K562 (cell line): ENCODE measurements around the gene LUZP4.

ENCODE experiments used
- ETV5 ChIP-seq: sonication (generic); formaldehyde crosslinking; IDR thresholded peaks from 2 replicates; pipeline ENCODE4 v1.4.0; 2020; ENCODE audit warnings: low read depth, mild to moderate bottlenecking, missing genetic modification reagents
- FOXP1 ChIP-seq: sonication (generic); formaldehyde crosslinking; IDR thresholded peaks from 2 replicates; pipeline ENCODE4 v1.8.0; 2022; ENCODE audit warnings: mild to moderate bottlenecking, missing genetic modification reagents
- HOXB6 ChIP-seq: fragments of 250-450 bp; sonication (Bioruptor Pico); IDR thresholded peaks from 2 replicates; pipeline ENCODE4 v1.5.1; 2022; ENCODE audit warnings: mild to moderate bottlenecking, borderline replicate concordance
- ID3 ChIP-seq, 2 experiments: fragments of 250-450 bp in 1 of 2; fragments of 450-650 bp in 1 of 2; sonication (Bioruptor Pico) in 1 of 2; IDR thresholded peaks; 2 replicates each; pipeline versions ENCODE4 v1.6.1 to v1.8.0; 2016 to 2021; ENCODE audit warnings: mild to moderate bottlenecking in 2 of 2, moderate library complexity in 2 of 2, missing compliant biosample characterization in 1 of 2, missing genetic modification characterization in 1 of 2
- KDM1A ChIP-seq, 2 experiments: fragments of 450-650 bp; IDR thresholded peaks; 2 replicates each; pipeline ENCODE4 v1.6.1; 2016; ENCODE audit warnings: mild to moderate bottlenecking in 2 of 2
- MTF1 ChIP-seq: fragments of 250-450 bp; sonication (Bioruptor Pico); IDR thresholded peaks from 2 replicates; pipeline ENCODE4 v1.9.0; 2021; ENCODE audit warnings: moderate library complexity, mild to moderate bottlenecking, inconsistent platforms, borderline replicate concordance
- PRPF4 ChIP-seq: fragments of 200-400 bp; formaldehyde crosslinking; IDR thresholded peaks from one replicate; pipeline ENCODE4 v1.6.1; 2017; ENCODE audit warnings: low read length, low read depth, mild to moderate bottlenecking; ENCODE audit not compliant: insufficient read depth, poor library complexity, severe bottlenecking
- TBP ChIP-seq: optimal IDR thresholded peaks from 2 replicates; pipeline ENCODE3; 2011; ENCODE audit warnings: low read depth, low read length, improper control_type of control experiment
- ZNF778 ChIP-seq: fragments of 450-650 bp; formaldehyde crosslinking; IDR thresholded peaks from 2 replicates; pipeline ENCODE4 v1.4.0; 2020; ENCODE audit warnings: mild to moderate bottlenecking, moderate library complexity
- TF ChIP-seq, protein P1 (sequence below), 3 experiments: IDR thresholded peaks in 2 of 3; conservative IDR thresholded peaks in 1 of 3; 2 replicates each; pipeline ENCODE4 v1.5.1; 2011 to 2012; ENCODE audit warnings: low read length in 3 of 3, mild to moderate bottlenecking in 3 of 3, control low read depth in 2 of 3, improper control_type of control experiment in 1 of 3, inconsistent platforms in 1 of 3, low read depth in 1 of 3, mixed read lengths in 1 of 3, moderate library complexity in 1 of 3; ENCODE audit not compliant: insufficient read depth in 2 of 3
- TF ChIP-seq, protein P2 (sequence below), 2 experiments: fragments of 450-650 bp; formaldehyde crosslinking in 1 of 2; IDR thresholded peaks; 2 replicates each; pipeline versions ENCODE4 v1.4.0 to v1.6.1; 2014 to 2020; ENCODE audit warnings: mild to moderate bottlenecking in 2 of 2, borderline replicate concordance in 1 of 2, low read depth in 1 of 2

DNA sequence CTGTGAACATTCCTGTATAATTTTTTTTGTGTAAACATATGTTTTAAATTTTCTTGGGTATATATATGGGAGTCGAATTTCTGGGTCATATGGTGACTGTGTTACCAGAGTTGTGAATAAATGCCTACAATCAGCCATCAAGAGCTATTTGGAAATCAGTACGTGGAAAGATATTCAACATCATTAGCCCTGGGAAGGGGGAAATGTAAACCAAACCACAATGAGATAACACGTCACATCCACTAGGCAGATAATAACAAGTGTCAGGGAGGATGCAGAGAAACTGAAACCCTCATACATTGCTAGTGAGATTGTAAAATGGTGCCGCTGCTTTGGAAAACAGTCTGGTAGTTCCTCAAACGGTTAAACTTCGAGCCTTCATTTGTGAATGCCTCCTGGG, 43.9 kb downstream of the LUZP4 start:
- TF ChIP-seq MTF1 (no peak), ETV5 (no peak), PRPF4 (no peak), TBP (no peak), ID3 (CRISPR knock-in tag; IDR thresholded peaks at IDR 0.05) (no peak), ID3 (tag; IDR thresholded peaks at IDR 0.05) (no peak), HOXB6 (no peak), KDM1A (IDR thresholded peaks at IDR 0.05) (no peak), FOXP1 (CRISPR knock-in tag) (no peak), ZNF778 (CRISPR knock-in tag) (no peak)
- TF ChIP-seq, protein P1, sequence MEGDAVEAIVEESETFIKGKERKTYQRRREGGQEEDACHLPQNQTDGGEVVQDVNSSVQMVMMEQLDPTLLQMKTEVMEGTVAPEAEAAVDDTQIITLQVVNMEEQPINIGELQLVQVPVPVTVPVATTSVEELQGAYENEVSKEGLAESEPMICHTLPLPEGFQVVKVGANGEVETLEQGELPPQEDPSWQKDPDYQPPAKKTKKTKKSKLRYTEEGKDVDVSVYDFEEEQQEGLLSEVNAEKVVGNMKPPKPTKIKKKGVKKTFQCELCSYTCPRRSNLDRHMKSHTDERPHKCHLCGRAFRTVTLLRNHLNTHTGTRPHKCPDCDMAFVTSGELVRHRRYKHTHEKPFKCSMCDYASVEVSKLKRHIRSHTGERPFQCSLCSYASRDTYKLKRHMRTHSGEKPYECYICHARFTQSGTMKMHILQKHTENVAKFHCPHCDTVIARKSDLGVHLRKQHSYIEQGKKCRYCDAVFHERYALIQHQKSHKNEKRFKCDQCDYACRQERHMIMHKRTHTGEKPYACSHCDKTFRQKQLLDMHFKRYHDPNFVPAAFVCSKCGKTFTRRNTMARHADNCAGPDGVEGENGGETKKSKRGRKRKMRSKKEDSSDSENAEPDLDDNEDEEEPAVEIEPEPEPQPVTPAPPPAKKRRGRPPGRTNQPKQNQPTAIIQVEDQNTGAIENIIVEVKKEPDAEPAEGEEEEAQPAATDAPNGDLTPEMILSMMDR (IDR thresholded peaks at IDR 0.05 in 2 of 3, conservative IDR thresholded peaks at IDR 0.05 in 1 of 3; ENCODE audit: insufficient read depth in 2 of 3, low read depth in 1 of 3, low read length in 3 of 3): no peak
- TF ChIP-seq, protein P2, sequence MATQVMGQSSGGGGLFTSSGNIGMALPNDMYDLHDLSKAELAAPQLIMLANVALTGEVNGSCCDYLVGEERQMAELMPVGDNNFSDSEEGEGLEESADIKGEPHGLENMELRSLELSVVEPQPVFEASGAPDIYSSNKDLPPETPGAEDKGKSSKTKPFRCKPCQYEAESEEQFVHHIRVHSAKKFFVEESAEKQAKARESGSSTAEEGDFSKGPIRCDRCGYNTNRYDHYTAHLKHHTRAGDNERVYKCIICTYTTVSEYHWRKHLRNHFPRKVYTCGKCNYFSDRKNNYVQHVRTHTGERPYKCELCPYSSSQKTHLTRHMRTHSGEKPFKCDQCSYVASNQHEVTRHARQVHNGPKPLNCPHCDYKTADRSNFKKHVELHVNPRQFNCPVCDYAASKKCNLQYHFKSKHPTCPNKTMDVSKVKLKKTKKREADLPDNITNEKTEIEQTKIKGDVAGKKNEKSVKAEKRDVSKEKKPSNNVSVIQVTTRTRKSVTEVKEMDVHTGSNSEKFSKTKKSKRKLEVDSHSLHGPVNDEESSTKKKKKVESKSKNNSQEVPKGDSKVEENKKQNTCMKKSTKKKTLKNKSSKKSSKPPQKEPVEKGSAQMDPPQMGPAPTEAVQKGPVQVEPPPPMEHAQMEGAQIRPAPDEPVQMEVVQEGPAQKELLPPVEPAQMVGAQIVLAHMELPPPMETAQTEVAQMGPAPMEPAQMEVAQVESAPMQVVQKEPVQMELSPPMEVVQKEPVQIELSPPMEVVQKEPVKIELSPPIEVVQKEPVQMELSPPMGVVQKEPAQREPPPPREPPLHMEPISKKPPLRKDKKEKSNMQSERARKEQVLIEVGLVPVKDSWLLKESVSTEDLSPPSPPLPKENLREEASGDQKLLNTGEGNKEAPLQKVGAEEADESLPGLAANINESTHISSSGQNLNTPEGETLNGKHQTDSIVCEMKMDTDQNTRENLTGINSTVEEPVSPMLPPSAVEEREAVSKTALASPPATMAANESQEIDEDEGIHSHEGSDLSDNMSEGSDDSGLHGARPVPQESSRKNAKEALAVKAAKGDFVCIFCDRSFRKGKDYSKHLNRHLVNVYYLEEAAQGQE (IDR thresholded peaks at IDR 0.05; ENCODE audit: borderline replicate concordance): no peak
- TF ChIP-seq, protein P2 (CRISPR knock-in tag; IDR thresholded peaks at IDR 0.05; ENCODE audit: low read depth): no peak
